Neuronal stem cell (in vitro differentiated cells): Measurements from ENCODE around the gene ARHGEF12.

Experiments
- DNase-seq: peaks from one replicate; pipeline ENCODE4 v3.0.0-alpha.2; 2013; ENCODE audit warnings: low spot score
- H2AFZ ChIP-seq: one replicate; pipeline ENCODE4 v1.6.1; 2013; ENCODE audit warnings: mild to moderate bottlenecking, low read length, inconsistent platforms
- H2AK5ac ChIP-seq: 2 replicates; pipeline ENCODE4 v1.6.1; 2013; ENCODE audit warnings: low read depth, mild to moderate bottlenecking, inconsistent platforms, low read length, moderate library complexity, mixed read lengths
- H2BK120ac ChIP-seq: 2 replicates; pipeline ENCODE4 v1.6.1; 2013; ENCODE audit warnings: low read depth, mild to moderate bottlenecking, inconsistent platforms, low read length, moderate library complexity, mixed read lengths
- H2BK12ac ChIP-seq: one replicate; pipeline ENCODE4 v1.6.1; 2013; ENCODE audit warnings: low read length, inconsistent platforms
- H2BK15ac ChIP-seq: 2 replicates; pipeline ENCODE4 v1.6.1; 2013; ENCODE audit warnings: mild to moderate bottlenecking, low read length, inconsistent platforms, mixed read lengths
- H2BK5ac ChIP-seq: one replicate; pipeline ENCODE4 v1.6.1; 2013; ENCODE audit warnings: inconsistent platforms, mild to moderate bottlenecking, low read length, moderate library complexity
- H3K14ac ChIP-seq: one replicate; pipeline ENCODE4 v1.6.1; 2013; ENCODE audit warnings: low read length, inconsistent platforms
- H3K18ac ChIP-seq: 2 replicates; pipeline ENCODE4 v1.6.1; 2013; ENCODE audit warnings: low read length, inconsistent platforms
- H3K23ac ChIP-seq: 2 replicates; pipeline ENCODE4 v1.6.1; 2013; ENCODE audit warnings: low read depth, mild to moderate bottlenecking, mixed read lengths, low read length, inconsistent platforms; ENCODE audit not compliant: poor library complexity
- H3K27ac ChIP-seq: replicated peaks from 3 replicates; pipeline ENCODE4 v1.5.1; 2013; ENCODE audit warnings: low read length, inconsistent platforms
- H3K27me3 ChIP-seq, 3 experiments: 2 replicates each; pipeline ENCODE4 v1.6.1; 2013; ENCODE audit warnings: low read length in 3 of 3, mild to moderate bottlenecking in 2 of 3, inconsistent platforms in 1 of 3, low read depth in 1 of 3, mixed read lengths in 1 of 3, moderate library complexity in 1 of 3; ENCODE audit not compliant: control insufficient read depth in 3 of 3, insufficient read depth in 3 of 3
- H3K36me3 ChIP-seq, 2 donors: replicated peaks in 1 of 2; 2 replicates each; pipeline ENCODE4 v1.6.1; 2013; ENCODE audit warnings: low read length in 2 of 2; ENCODE audit not compliant: control insufficient read depth in 2 of 2, insufficient read depth in 2 of 2
- H3K4ac ChIP-seq: 2 replicates; pipeline ENCODE4 v1.6.1; 2013; ENCODE audit warnings: inconsistent platforms, mild to moderate bottlenecking, low read length, moderate library complexity
- H3K4me1 ChIP-seq, 2 donors: 1 replicate in 1 of 2; 2 replicates in 1 of 2; pipeline ENCODE4 v1.6.1; 2013; ENCODE audit warnings: low read length in 2 of 2, low read depth in 1 of 2; ENCODE audit not compliant: control insufficient read depth in 2 of 2, insufficient read depth in 1 of 2
- H3K4me2 ChIP-seq: one replicate; pipeline ENCODE4 v1.6.1; 2013; ENCODE audit warnings: mild to moderate bottlenecking, low read length, inconsistent platforms; ENCODE audit not compliant: insufficient read depth, poor library complexity, severe bottlenecking
- H3K4me3 ChIP-seq, 2 donors: 2 replicates each; pipeline ENCODE4 v1.5.1; 2013; ENCODE audit warnings: low read length in 2 of 2, mild to moderate bottlenecking in 2 of 2, inconsistent platforms in 1 of 2, moderate library complexity in 1 of 2
- H3K79me1 ChIP-seq: one replicate; pipeline ENCODE4 v1.6.1; 2013; ENCODE audit warnings: low read depth, mild to moderate bottlenecking, inconsistent platforms, low read length, moderate library complexity
- H3K9ac ChIP-seq: one replicate; pipeline ENCODE4 v1.6.1; 2013; ENCODE audit warnings: mild to moderate bottlenecking, low read depth, low read length, inconsistent platforms; ENCODE audit not compliant: poor library complexity
- H3K9me3 ChIP-seq, 2 donors: replicated peaks in 1 of 2; 2 replicates each; pipeline versions ENCODE3 to v1.6.1; 2013; ENCODE audit warnings: low read length in 2 of 2, mild to moderate bottlenecking in 2 of 2, inconsistent platforms in 1 of 2, low read depth in 1 of 2, mixed read lengths in 1 of 2, moderate library complexity in 1 of 2; ENCODE audit not compliant: control insufficient read depth in 2 of 2, insufficient read depth in 1 of 2
- H4K8ac ChIP-seq: one replicate; pipeline ENCODE4 v1.6.1; 2013; ENCODE audit warnings: low read depth, mild to moderate bottlenecking, inconsistent platforms, low read length, moderate library complexity
- H4K91ac ChIP-seq: one replicate; pipeline ENCODE4 v1.6.1; 2013; ENCODE audit warnings: low read length, low read depth, mild to moderate bottlenecking, inconsistent platforms; ENCODE audit not compliant: poor library complexity
- WGBS, 2 donors: extraction: QIAGEN DNeasy Blood & Tissue Kit; methylation state at CpG; one replicate each; pipeline ENCODE4 v1.1.7; 2013; ENCODE audit warnings: missing lambda C conversion rate in 2 of 2, mixed read lengths in 1 of 2; ENCODE audit not compliant: insufficient read length in 2 of 2, insufficient replicate concordance in 1 of 2; ENCODE audit errors: extremely low coverage in 2 of 2; 5-methylcytosine and 5-hydroxymethylcytosine counted together

Gene ARHGEF12

DNA sequence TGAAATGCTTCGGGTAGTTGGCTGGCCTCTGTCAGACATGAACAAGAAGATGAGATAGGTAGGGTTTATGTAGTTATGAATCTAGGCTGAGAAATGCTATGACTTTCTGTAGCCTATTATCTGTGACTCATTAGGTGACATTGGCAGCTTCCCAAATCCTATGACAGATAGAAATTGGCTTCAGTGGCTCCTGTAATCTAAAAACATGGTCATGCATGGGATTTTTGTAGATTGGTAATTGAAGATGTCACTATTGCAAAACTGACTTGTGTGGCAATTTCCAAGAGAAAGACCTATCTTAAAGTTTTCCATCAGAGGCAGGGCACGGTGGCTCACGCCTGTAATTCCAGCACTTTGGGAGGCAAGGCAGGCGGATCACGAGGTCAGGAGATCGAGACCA lies 145.9 kb downstream of the ARHGEF12 start:
- no peak for DNase-seq
- H3K14ac ChIP-seq: no peak overlapping the region
- no peak overlapping the region for H2BK12ac ChIP-seq
- H3K27ac ChIP-seq: no peak overlapping the region
- peaks cover 19 to 87% of the 10 kb centered on the region in 2 donors for H3K36me3 ChIP-seq
- no peak overlapping the region for H2BK5ac ChIP-seq
- H3K4me3 ChIP-seq: no peak overlapping the region
- H3K23ac ChIP-seq: no peak overlapping the region
- H3K18ac ChIP-seq: no peak overlapping the region
- peaks cover 0 to 2% of the 10 kb centered on the region in 2 donors for H3K4me1 ChIP-seq
- no CpG with 5 or more reads among the region's 6 CpGs for WGBS, 2 donors
- no peak overlapping the region for H3K4ac ChIP-seq
- H3K4me2 ChIP-seq: no peak overlapping the region
- H2AK5ac ChIP-seq: no peak overlapping the region
- H2BK120ac ChIP-seq: no peak overlapping the region
- no peak overlapping the region for H2BK15ac ChIP-seq
- H3K27me3 ChIP-seq: no peaks in the 10 kb centered on the region
- H2AFZ ChIP-seq: no peak overlapping the region
- H3K9ac ChIP-seq: no peak overlapping the region
- no peaks in the 10 kb centered on the region for H3K9me3 ChIP-seq
- no peaks in the 10 kb centered on the region for H3K79me1 ChIP-seq
- no peak overlapping the region for H4K91ac ChIP-seq
- H4K8ac ChIP-seq: no peak overlapping the region

DNA sequence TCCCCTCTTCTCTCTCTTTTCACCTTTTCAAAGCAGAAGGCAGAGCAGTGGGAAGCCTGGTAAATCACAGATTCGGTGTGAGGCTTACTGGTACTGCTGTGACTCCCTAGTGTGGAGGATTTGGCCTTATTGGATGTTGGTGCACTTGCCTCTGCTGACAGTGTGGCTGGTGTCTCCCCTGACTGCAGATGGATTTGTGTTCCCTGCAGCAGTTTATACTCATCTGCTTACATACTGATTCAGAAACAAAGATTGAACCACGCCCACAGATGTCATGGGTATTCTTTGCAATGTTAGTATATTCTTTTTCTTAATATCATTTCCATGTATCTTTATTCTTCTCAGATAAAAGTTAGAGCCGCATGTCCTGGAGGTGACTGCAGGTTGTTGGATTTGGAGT lies 148.5 kb downstream of the ARHGEF12 start:
- Histone ChIP-seq H3K4me1 (peaks cover 2 to 5% of the 10 kb centered on the region in 2 donors), H3K4me3 (no peak overlapping the region), H2BK15ac (no peak overlapping the region), H3K4me2 (no peak overlapping the region), H2AK5ac (no peak overlapping the region), H3K4ac (no peak overlapping the region), H3K9me3 (no peaks in the 10 kb centered on the region), H3K27ac (no peak overlapping the region), H2AFZ (no peak overlapping the region), H3K9ac (no peak overlapping the region), H4K91ac (no peak overlapping the region), H3K27me3 (no peaks in the 10 kb centered on the region), H2BK120ac (no peak overlapping the region), H2BK5ac (no peak overlapping the region), H4K8ac (no peak overlapping the region), H3K79me1 (no peaks in the 10 kb centered on the region), H2BK12ac (no peak overlapping the region), H3K36me3 (peaks cover 15 to 65% of the 10 kb centered on the region in 2 donors), H3K14ac (no peak overlapping the region), H3K23ac (no peak overlapping the region), H3K18ac (no peak overlapping the region)
- DNase-seq: no peak
- no CpG with 5 or more reads among the region's 3 CpGs for WGBS, 2 donors

DNA sequence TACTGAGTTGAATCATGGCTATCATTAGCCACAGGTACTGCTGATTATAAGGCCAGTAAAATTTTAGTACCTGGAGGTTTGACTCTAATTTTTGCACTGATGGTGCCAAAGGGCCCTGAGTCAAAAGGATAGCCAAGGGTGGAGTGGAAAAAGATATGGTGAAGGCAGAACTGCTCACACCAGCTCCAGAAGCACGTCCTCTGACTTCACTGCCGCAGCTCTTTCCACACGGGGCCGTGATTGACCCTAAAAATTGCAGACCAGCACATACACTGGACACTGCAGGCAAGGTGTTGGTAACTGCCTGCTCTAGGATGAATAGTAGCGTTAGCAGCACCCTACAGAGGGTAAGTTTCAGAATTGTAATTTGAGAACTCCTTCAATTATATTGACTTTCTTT lies 149.9 kb downstream of the ARHGEF12 start:
- peaks cover 2 to 5% of the 10 kb centered on the region in 2 donors for H3K4me1 ChIP-seq
- H2AK5ac ChIP-seq: no peak overlapping the region
- WGBS, 2 donors: no CpG with 5 or more reads among the region's 5 CpGs
- H3K14ac ChIP-seq: no peak overlapping the region
- no peak overlapping the region for H2BK12ac ChIP-seq
- H3K18ac ChIP-seq: no peak overlapping the region
- no peak overlapping the region for H3K4ac ChIP-seq
- H3K23ac ChIP-seq: no peak overlapping the region
- no peak overlapping the region for H4K91ac ChIP-seq
- H2BK120ac ChIP-seq: no peak overlapping the region
- no peak overlapping the region for H2BK5ac ChIP-seq
- no peaks in the 10 kb centered on the region for H3K9me3 ChIP-seq
- H2AFZ ChIP-seq: no peak overlapping the region
- no peak overlapping the region for H4K8ac ChIP-seq
- no peak overlapping the region for H3K27ac ChIP-seq
- H3K27me3 ChIP-seq: no peaks in the 10 kb centered on the region
- no peaks in the 10 kb centered on the region for H3K79me1 ChIP-seq
- H3K4me2 ChIP-seq: no peak overlapping the region
- peaks cover 10 to 63% of the 10 kb centered on the region in 2 donors for H3K36me3 ChIP-seq
- H3K9ac ChIP-seq: no peak overlapping the region
- no peak overlapping the region for H3K4me3 ChIP-seq
- no peak for DNase-seq
- H2BK15ac ChIP-seq: no peak overlapping the region

DNA sequence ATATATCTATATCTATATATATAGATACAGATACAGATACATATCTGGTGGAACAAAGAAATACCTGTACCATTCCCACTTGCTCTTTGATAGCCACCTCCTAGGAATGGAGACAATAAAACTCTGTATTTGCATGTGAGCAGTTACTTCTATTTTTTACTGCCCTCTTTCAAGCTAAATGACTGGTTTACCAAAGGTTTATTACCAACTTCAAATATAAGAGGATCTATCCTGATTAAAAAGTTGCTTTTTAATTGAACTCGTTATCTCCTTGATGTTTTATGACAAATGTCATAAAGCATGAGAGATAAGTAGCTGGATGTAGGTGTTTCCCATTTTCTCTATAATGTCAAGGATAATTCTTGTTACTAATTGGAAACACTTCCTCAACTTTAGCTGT lies 153.6 kb downstream of the ARHGEF12 start:
- WGBS, 2 donors: no CpG with 5 or more reads among the region's 1 CpG

More for the DNA sequence above, 153.6 kb downstream of the ARHGEF12 start:
- Histone ChIP-seq H2AFZ (no peak overlapping the region), H3K27ac (no peak overlapping the region), H4K8ac (no peak overlapping the region), H3K36me3 (peaks cover 3 to 40% of the 10 kb centered on the region in 2 donors), H2BK120ac (no peak overlapping the region), H3K27me3 (no peaks in the 10 kb centered on the region), H2BK15ac (no peak overlapping the region), H3K18ac (no peak overlapping the region), H3K79me1 (no peaks in the 10 kb centered on the region), H2BK12ac (no peak overlapping the region), H3K9me3 (no peaks in the 10 kb centered on the region), H3K4me2 (no peak overlapping the region), H2BK5ac (no peak overlapping the region), H3K4me3 (no peak overlapping the region), H4K91ac (no peak overlapping the region), H3K14ac (no peak overlapping the region), H3K23ac (no peak overlapping the region), H3K9ac (no peak overlapping the region), H3K4ac (no peak overlapping the region), H3K4me1 (peaks cover 2 to 5% of the 10 kb centered on the region in 2 donors), H2AK5ac (no peak overlapping the region)
- no peak for DNase-seq
